Liver (tissue), 3 donors: ENCODE measurements around the gene GPC3.

Experiments used
- TAF1 ChIP-seq: conservative IDR thresholded peaks from 2 replicates; pipeline ENCODE4 v1.6.1; 2016; ENCODE audit warnings: antibody characterized with exemption, mild to moderate bottlenecking
- YY1 ChIP-seq: IDR thresholded peaks from 2 replicates; pipeline ENCODE4 v1.6.1; 2016; ENCODE audit warnings: antibody characterized with exemption, mild to moderate bottlenecking
- TF ChIP-seq, protein P1 (sequence below): fragments of 150-350 bp; IDR thresholded peaks from 2 replicates; pipeline ENCODE4 v1.5.1; 2017; ENCODE audit warnings: improper control_type of control experiment, low read depth, low read length; ENCODE audit not compliant: missing input control
- donor health status: healthy.
- donor health status: healthy.

GRCh38 chrX:133981924-133982323, 3.5 kb downstream of the GPC3 start:
- TF ChIP-seq, protein P1, sequence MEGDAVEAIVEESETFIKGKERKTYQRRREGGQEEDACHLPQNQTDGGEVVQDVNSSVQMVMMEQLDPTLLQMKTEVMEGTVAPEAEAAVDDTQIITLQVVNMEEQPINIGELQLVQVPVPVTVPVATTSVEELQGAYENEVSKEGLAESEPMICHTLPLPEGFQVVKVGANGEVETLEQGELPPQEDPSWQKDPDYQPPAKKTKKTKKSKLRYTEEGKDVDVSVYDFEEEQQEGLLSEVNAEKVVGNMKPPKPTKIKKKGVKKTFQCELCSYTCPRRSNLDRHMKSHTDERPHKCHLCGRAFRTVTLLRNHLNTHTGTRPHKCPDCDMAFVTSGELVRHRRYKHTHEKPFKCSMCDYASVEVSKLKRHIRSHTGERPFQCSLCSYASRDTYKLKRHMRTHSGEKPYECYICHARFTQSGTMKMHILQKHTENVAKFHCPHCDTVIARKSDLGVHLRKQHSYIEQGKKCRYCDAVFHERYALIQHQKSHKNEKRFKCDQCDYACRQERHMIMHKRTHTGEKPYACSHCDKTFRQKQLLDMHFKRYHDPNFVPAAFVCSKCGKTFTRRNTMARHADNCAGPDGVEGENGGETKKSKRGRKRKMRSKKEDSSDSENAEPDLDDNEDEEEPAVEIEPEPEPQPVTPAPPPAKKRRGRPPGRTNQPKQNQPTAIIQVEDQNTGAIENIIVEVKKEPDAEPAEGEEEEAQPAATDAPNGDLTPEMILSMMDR: no peak
- no peak for TF ChIP-seq TAF1
- TF ChIP-seq YY1: no peak
